Coronary artery (tissue), 2 donors: Measurements from ENCODE around the gene PLEKHJ1.
A peak's percentile ranks its signal among the peaks of the same experiment; 100 is the strongest.

ENCODE experiments used
- DNase-seq: peaks from one replicate; pipeline ENCODE4 v3.0.0-alpha.2; 2017; ENCODE audit warnings: low spot score
- H3K27ac ChIP-seq, 2 donors: fragments of 200-600 bp; sonication (generic); one replicate each; pipeline ENCODE4 v1.5.1; 2016 to 2019
- H3K4me3 ChIP-seq: fragments of 200-600 bp; sonication (generic); 2 replicates; pipeline ENCODE4 v1.5.1; 2016; ENCODE audit warnings: mild to moderate bottlenecking, moderate library complexity
- TF ChIP-seq, protein P1 (sequence below): fragments of 200-600 bp; sonication (generic); IDR thresholded peaks from one replicate; pipeline ENCODE4 v1.5.1; 2019; ENCODE audit warnings: antibody characterized with exemption

Gene PLEKHJ1

DNA sequence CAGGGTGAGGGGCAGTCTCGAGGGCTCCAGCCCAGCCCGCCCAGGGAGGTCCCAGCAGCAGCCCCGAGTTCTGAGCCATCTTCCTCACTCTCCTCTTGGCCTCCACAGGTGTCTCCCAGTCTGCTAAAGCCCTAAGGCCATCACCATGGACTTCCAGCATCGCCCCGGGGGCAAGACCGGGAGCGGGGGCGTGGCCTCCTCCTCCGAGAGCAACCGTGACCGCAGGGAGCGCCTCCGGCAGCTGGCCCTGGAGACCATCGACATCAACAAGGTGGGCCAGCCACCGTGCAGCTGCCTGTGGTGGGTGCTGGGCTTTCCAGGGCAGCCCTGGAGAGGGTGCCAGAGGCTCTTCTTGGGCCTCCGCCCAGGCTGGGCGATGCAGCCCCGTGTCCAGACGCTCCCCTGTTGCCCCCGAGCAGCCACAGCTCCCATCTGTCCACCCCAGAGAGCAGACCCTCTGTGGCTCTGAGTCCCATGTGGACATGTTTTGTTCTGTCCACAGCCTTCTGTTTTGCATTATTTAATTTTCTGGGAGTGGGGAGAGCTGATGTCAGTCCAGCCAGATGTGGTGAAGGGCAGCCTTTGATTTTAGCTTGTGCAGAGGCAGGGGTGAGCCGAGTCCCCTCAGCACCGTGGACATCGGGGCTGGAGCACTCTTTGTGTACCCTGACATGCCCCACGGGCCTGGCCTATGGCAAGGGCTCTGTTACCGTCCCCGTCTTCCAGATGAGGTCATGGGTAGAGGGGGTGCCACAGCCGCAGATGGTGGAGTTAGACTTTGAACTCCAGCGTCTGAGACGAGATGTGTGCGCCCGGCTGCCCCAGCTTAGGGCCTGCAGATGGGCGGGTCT, 7.4 kb upstream of the PLEKHJ1 start:
- H3K27ac ChIP-seq: no peak overlapping the region
- TF ChIP-seq, protein P1, sequence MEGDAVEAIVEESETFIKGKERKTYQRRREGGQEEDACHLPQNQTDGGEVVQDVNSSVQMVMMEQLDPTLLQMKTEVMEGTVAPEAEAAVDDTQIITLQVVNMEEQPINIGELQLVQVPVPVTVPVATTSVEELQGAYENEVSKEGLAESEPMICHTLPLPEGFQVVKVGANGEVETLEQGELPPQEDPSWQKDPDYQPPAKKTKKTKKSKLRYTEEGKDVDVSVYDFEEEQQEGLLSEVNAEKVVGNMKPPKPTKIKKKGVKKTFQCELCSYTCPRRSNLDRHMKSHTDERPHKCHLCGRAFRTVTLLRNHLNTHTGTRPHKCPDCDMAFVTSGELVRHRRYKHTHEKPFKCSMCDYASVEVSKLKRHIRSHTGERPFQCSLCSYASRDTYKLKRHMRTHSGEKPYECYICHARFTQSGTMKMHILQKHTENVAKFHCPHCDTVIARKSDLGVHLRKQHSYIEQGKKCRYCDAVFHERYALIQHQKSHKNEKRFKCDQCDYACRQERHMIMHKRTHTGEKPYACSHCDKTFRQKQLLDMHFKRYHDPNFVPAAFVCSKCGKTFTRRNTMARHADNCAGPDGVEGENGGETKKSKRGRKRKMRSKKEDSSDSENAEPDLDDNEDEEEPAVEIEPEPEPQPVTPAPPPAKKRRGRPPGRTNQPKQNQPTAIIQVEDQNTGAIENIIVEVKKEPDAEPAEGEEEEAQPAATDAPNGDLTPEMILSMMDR: no peak
- no peak for DNase-seq
- no peak overlapping the region for H3K4me3 ChIP-seq

- TF ChIP-seq, protein P1: no peak
- no peak overlapping the region for H3K27ac ChIP-seq
- H3K4me3 ChIP-seq: no peak overlapping the region
- DNase-seq: no peak
Observed at GRCh38 chr19:2242816-2243215, 6.7 kb upstream of the PLEKHJ1 start.

DNA sequence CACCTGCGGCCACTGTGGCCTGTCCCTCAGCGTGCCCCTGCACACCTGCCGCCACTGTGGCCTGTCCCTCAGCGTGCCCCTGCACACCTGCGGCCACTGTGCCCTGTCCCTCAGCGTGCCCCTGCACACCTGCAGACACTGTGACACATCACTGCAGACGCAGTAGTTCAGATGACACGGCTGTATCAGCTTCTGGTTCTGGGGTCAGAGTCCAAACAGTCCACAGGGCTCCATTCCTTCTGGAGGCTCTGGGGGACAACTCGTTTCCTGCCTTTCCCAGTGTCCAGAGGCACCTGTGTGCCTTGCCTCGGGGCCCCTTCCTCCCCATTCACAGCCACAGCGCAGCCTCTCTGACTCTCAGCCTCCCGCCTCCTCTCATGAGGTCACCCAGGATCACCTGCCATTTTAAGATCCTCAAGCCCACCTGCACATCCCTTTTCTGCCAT, 6.0 kb upstream of the PLEKHJ1 start:
- TF ChIP-seq, protein P1: no peak
- Histone ChIP-seq H3K4me3 (no peak overlapping the region), H3K27ac (peak overlapping the region in 1 of 2 donors; percentile 70)
- DNase-seq: no peak

DNA sequence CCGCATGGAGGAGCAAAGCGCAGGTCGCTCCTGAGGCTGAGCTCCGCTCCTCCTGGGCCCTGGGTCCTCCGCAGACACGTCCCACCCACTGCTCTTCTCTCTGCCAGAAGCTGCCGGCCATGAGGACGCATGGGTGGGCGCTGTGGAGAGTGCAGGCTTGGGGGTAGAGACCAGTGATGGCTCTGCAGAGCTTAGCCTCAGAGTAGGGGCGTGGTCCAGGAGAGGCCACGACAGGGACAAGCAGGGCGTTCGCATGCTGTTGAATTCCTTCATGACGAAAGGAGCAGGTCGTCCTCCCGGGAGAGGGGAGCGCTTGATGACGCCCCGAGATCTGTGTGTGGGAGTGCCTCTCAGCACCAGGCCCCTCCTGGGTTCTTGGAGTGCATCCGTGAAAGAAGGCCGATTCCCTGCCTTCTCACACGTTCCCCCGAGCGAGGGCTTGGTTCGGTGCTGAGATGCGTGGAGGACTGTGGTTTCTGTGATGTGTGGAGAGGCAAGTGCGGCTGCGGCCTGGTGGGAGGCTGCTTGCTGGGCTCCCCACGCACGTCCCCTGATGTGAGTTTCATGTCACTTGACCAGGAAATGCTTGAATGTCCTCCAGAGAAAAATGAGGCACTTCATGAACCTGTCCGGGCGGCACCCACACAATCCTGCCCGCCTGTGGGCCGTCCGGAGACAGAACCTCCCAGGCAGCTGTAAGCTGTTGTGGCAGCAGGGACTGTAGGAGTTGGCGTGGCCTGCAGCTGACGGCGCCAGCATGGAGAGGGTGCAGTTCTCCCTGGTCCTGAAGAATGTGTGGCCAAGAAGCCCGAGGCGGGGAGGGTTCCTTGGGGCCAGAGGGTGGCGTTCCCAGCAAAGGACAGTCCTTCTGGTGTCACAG, 5.0 kb upstream of the PLEKHJ1 start:
- no peak for DNase-seq
- peak overlapping the region; percentile 9 to 70 for H3K27ac ChIP-seq
- H3K4me3 ChIP-seq: peak overlapping the region; percentile 60
- TF ChIP-seq, protein P1: no peak

- Histone ChIP-seq H3K4me3 (peak overlapping the region; percentile 60), H3K27ac (peak overlapping the region; percentile 70 to 74)
- TF ChIP-seq, protein P1: no peak
- DNase-seq: no peak
Observed at GRCh38 chr19:2239771-2240770, 3.9 kb upstream of the PLEKHJ1 start.

DNA sequence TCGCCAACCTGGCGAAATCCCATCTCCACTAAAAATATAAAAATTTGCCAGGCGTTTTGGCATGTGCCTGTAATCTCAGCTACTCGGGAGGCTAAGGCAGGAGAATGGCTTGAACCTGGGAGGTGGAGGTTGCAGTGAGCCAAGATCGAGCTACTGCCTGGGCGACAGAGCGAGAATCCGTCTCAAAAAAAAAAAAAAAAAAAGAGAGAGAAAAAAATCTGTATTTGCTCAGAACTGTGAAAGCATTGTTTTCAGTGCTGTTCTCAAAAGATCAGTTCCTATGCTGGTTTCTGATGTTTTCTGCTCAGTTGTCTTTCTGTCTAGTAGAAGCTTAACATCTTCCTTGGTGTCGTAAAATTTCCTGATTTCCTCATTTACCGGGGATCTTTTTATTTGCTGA, 3.0 kb upstream of the PLEKHJ1 start:
- TF ChIP-seq, protein P1: no peak
- peak overlapping the region; percentile 60 for H3K4me3 ChIP-seq
- H3K27ac ChIP-seq: peak overlapping the region in 1 of 2 donors; percentile 74
- no peak for DNase-seq
